Stomach (tissue), 4 donors: Measurements from ENCODE around the gene ANO5.
"Not testable (repeated sequence)": the region's sequence is repeated elsewhere in the genome, so short reads cannot be mapped to it uniquely, and the experiment has no call there.

Source experiments
- CTCF ChIP-seq, 7 experiments: fragments of 450-650 bp in 4 of 7; fragments of 200-600 bp in 3 of 7; sonication (generic) in 3 of 7; IDR thresholded peaks; one replicate each; pipeline ENCODE4 v1.5.1; 2016 to 2019; ENCODE audit warnings: antibody characterized with exemption in 7 of 7, control low read depth in 2 of 7, mild to moderate bottlenecking in 1 of 7
- EP300 ChIP-seq: sonication (generic); formaldehyde crosslinking; IDR thresholded peaks from one replicate; pipeline ENCODE4 v1.6.1; 2017; ENCODE audit warnings: antibody characterized with exemption
- POLR2AphosphoS5 ChIP-seq, 3 donors: sonication (generic); formaldehyde crosslinking; IDR thresholded peaks; one replicate each; pipeline ENCODE4 v1.6.1; 2016; ENCODE audit warnings: antibody characterized with exemption in 3 of 3

DNA sequence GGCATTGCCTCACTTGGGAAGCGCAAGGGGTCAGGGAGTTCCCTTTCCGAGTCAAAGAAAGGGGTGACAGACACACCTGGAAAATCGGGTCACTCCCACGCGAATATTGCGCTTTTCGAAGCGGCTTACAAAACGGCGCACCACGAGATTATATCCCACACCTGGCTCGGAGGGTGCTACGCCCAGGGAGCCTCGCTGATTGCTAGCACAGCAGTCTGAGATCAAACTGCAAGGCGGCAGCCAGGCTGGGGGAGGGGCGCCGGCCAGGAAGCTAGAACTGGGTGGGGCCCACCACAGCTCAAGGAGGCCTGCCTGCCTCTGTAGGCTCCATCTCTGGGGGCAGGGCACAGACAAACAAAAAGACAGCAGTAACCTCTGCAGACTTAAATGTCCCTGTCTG is 92.1 kb downstream of the ANO5 start:
- not testable (repeated sequence) for TF ChIP-seq CTCF (IDR thresholded peaks at IDR 0.05); POLR2AphosphoS5 (IDR thresholded peaks at IDR 0.05); EP300
